ENCODE measurements around the gene SLC35F4.
"Not testable (repeated sequence)": the region's sequence is repeated elsewhere in the genome, so short reads cannot be mapped to it uniquely, and the experiment has no call there.

The SLC35F4 gene

DNA sequence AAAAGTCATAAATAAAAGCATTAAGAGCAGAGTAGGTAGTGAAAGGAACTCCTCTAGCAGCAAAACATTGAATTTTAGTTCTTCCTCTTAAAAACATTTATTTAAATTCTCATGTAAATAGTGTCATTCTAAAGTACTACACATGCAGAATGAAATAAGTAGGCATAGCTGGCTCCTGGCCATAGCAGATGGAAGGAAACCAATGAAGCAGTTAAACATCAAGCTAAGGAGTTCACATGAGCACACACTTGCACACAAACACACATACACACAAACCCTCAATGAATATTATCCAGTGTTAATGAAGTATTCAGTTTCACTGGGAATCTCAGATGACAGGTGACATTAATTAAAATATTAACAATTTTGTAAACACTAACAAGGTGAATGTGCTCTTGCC, 69.3 kb downstream of the SLC35F4 start:
- DNase-seq (ENCODE audit: low spot score): no peak

DNA sequence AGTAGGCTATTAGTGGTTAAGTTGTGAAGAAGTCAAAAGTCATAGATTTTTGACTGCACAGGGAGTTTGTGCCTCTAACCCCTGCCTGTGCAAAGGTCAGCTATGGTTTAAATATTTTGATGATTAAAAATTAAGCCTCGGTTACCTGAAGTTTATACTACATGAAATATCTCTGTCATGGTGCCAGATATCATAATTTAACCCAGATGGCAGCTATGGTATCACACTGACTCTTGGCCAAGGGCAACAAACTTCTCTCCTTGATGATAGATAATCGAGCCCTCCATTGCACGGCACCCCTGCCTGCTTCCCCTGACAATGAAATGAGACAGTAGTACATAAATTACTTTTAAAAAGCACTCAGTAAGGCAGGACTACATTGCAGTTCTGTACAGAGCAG, 80.8 kb downstream of the SLC35F4 start:
- DNase-seq (ENCODE audit: low spot score): no peak

DNA sequence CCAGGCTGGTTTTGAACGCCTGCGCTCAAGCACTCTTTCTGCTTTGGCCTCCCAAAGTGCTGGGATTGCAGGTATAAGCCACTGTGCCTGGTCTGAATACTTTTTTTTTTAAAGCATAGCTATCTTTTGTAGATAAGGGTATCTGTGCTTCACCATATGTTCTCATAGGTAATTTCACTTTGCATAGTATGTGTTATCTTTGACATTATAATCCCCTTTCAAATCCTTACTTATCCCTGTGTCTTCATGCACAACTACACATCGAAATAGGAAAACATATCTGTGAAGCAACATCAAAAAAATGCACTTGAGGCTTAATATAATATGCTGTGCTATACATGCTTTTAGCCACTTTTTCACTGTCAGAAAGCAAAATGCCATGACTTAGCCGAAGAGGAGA, 94.1 kb downstream of the SLC35F4 start:
- DNase-seq (ENCODE audit: low spot score): no peak

DNA sequence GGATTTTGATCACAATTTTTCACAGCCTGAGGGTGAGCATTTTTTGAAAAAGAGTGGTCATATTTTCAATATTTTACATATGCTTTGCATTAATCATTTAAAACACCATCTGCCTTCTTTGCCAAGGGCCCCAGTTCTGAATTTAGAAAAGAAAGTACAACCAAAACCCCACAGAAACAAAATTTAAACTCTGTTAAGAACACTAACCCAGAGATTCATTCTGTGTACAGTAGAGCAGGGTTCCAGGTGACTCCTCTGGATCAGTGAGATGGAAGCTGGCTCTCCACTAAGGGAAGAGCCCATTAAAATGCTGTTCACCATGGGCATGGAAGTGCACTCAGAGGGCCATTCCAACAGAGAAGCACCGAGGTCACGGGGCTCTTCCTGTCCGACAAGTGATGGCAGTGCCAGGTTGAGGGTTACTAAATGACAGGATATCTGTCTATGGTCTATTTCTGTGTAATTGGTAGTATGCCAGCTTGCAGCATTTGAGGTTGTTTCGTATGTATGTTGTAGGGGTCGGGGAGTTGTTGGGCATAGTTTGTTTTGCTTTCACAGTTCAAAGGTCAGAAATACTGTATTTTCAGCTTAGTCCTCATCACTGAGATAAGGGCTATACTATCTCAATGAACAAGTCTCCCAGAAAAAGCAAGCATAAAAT, 95.9 kb downstream of the SLC35F4 start:
- DNase-seq (ENCODE audit: low spot score): no peak

DNA sequence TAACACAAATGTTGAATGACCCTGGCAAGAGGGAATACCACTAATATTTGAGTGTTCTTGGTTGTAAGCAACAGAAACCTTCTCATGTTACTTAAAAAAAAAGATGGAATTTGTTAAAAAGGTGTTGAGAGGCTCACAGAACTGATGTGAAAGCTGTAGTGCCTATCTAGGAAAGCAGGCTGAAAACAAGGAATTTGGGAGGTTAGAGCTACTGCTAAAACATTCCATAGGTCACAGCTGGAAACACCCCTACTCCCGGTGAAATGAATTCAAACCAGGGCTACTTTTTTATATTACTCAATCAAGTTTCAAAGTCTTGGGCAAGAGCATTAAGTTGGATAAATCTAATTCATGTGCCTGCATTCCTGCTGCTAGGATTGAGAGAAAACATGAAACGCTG, 104.1 kb downstream of the SLC35F4 start:
- no peak for DNase-seq (ENCODE audit: low spot score)

DNA sequence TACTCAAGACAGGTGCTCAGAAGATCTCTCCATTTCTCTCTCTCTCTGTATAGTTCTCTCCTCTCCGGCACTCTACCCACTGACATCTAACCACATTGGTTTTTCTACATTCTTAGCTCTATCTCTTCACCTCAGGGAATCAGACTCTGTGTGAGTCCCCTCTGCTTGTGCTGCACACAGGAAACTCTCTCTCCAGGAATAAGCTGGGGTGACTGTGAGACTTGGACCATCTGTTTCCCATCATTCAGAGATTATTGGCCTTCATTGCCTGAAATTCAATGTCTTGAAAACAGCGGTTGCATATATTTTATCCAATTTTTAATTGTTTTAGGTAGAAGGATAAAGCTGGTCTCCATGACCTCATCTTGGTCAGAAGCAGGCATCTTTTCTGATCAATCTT, 105.0 kb downstream of the SLC35F4 start:
- DNase-seq (ENCODE audit: low spot score): no peak

DNA sequence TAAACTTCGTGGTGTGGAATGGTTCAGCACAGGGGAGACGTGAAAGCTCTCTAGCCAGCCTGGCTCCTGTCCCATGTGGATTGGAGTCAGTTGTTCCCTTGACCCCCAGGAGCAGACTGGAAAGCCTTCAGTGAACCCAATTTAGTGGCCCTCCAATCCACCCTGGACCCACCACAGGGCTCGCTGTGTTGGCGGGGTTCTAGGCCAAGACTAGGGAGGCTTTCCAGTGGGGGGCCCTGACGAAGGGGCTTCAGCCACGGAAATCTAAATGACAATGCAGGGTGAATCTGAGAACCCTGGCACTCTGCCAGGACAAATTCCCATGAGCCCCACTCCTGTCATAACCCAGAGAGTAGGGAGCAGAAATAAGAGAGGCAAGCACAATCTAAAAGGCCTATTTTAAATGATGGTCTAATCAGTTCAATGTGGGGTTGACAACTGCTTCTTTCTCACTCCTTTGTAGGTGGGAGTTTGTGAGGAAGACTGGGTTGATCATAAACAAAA, 110.8 kb downstream of the SLC35F4 start:
- no peak for DNase-seq (ENCODE audit: low spot score)

DNA sequence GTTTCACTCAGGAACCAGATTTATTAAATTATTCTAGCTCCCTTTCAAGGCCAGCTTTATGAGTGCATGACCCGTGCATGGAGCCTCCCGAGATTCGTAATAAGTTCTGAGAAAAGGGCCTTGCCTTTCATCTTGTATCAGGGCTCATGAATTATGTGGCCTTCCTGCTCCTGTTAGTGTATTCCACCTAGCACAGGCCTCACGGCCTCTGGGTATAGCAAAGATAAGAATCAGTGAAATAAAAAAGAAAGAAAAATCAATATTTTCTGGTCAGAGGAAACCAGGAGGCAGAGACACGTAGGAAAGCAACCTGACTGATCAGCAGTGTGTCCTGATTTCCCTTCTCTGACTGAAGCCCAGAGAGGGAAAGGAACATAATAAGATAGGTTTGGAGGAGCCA, 111.4 kb downstream of the SLC35F4 start:
- DNase-seq (ENCODE audit: low spot score): no peak

DNA sequence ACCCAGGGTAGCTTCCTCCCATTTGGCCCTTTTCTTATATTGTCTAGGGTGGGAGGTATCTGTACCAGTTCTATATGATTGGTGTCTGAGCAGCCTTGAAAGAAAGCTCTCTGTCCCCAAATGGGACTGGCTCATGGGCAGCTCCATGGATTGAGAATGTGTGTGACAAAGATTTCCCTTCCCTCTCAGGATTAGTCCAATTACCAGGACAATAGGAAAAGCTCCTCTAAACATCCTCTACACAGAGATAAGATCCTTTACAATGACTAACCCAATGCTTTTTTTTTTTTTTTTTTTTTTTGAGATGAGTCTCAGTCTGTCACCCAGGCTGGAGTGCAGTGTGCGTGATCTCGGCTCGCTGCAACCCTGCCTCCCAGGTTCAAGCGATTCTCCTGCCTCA, 112.1 kb downstream of the SLC35F4 start:
- no peak for DNase-seq (ENCODE audit: low spot score)

DNA sequence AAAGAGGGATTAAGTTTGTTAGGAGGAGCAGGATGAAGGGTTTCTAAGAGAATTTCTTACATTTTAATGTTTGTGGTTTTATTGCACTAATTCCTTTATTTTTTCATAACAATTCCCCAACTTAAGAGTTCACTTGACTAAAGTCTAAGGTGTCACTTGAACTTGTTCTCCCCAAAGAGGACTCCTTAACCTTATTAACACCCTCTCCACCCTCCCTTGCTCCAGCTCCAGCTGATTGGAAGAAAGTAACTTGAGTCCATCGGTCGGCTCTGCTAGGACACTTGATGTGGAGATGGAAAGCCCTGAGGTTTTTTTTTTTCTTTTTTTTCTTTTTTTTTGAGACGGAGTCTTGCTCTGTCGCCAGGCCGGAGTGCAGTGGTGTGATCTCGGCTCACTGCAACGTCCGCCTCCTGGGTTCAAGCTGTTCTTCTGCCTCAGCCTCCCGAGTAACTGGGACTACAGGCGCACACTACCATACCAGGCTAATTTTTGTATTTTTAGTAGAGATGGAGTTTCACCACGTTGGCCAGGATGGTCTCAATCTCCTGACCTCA, 113.7 kb downstream of the SLC35F4 start:
- not testable (repeated sequence) for DNase-seq (ENCODE audit: low spot score)

DNA sequence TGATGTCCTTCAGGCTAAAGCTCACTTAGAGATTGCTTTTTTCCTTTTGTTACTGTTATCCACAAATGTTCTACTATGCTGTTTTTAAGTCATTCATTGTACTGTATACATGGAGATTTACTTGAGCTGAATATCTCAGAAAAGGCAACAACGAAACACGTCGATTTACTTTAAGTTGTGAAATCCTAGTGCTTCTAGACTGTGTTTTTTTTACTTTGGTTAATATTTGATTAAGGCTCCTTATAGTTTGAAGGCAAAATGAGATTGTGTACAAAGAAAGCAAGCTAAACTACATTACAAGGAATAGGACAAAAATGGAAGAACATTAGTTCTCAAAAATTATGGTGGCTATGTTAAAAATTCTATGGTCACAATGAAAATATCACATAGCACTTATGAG, 114.5 kb downstream of the SLC35F4 start:
- no peak for DNase-seq (ENCODE audit: low spot score)

DNA sequence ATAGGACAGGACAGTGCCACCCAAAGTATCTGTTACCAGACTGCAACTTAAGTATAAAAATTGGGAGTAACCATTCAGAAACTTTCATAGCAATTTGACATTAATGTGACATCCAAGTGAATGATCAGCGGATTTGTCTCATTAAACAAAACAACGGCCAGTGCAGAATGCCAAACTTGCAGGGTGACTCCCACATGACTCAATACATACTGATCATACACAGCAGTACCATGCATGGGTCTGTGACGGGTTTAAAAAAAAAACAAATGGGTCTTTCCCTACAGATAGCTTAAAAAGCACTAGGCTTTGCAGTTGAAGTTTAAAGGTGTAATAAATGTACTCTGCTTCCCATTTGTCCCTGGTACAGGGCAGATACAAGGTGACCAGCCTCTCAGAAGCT, 116.6 kb downstream of the SLC35F4 start:
- DNase-seq (ENCODE audit: low spot score): no peak

DNA sequence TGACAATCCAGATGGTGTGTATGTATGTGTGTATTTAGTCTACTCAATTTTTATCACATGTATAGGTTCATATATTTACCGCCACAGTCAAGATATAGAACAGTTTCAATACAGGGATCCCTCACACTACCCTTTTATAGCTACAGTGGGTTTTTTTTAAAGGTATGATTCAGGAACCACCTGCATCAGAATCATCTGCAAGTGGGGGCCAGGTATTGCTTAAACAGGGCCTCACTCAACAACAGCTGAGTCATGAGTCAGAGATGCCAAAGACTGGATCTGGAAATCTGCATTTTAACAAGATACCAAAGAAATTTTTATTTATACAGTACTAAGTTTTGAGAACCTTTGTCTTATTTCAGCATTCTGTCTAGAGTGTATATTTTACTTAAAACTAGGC, 117.6 kb downstream of the SLC35F4 start:
- DNase-seq (ENCODE audit: low spot score): no peak

DNA sequence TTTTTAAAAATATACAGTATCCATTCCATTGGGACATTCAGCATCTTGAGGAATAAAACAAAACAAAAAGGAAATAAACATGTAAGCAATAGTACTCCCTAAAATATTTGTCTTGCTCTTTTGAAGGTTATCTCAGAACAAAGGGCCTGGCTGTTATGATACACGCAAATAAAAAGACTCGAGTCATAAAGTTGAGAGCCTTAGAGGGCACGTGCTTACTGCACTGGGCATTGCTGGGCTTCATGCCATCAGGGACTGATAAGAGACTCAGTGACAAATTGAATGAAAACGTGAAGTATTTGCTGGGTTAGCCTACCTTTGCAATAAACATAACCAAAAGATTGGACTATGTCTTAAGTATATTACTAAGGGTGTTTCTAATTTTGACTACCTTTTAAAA, 118.9 kb downstream of the SLC35F4 start:
- no peak for DNase-seq (ENCODE audit: low spot score)

DNA sequence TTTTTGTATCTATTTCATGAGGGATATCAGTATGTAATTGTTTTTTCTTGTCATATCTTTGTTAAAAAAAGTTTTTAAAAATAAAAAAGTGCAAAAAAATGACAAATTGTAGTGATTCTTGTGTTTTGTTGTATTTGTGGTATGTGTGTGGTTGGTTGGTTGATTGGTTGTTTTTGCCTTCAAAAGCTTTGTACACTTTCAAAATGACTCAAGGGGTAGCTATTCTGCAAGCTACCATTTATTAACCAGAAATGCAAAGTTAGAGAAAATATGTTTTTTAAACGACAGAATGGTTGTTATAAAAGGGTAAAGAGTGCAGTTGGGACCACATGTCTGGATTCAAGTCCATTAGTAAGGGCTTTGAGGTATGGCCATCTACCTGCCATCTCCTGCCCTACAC, 119.3 kb downstream of the SLC35F4 start:
- no peak for DNase-seq (ENCODE audit: low spot score)

DNA sequence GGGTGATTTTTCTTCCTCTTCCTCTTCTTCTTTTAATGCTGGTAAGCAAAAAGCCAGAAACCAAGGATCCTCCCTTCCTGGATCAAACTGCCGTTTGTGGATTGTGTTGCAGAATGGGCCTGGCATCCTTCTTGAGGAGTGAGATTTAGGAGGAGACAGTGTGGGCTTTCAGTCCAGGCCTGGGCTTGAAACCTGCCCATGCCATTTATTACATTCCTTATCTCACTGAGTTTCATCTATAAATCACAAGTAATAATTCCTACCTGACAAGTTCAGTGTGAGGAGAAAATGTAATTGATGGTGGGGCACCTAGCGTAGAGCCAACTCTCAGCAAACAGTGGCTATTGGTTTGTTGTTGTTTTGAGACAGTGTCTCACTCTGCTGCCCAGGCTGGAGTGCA, 126.4 kb downstream of the SLC35F4 start:
- DNase-seq (ENCODE audit: low spot score): no peak

DNA sequence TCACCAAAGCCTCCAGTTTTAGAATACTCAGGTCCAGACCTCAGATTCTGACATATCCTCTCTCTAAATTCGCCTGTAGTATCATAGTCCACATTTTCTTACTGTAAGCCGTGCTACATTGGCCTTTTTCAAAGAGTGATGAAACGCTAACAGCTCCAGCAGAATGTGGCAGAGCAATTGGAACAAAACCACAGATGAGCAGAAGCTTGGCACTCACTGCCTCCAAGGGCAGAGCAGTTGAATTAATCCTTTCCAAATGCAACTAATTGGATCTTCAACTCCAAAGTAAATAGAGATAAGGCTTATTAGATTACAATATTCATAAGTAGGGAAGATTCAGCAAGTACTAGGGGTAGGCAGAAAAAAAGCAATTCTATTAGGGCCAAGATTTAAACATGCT, 128.3 kb downstream of the SLC35F4 start:
- no peak for DNase-seq (ENCODE audit: low spot score)

DNA sequence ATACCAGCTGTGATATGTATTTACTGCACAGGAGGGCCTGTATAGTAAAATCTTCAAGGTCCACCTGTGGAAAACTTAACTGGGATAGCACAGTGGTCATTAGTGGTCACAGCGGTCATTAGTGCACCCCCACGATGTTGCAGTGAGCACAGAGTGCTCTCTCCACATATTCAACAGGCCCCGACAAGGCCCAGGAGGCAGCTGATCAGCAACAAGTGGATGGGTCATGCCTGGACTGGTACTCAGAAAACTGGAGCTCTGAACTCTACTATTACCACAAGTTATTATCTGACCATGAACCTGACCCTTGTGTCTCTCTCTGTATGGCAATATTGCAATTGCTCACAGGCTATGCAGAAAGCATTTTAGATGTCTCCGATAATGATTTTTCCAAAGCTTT, 129.5 kb downstream of the SLC35F4 start:
- no peak for DNase-seq (ENCODE audit: low spot score)

DNA sequence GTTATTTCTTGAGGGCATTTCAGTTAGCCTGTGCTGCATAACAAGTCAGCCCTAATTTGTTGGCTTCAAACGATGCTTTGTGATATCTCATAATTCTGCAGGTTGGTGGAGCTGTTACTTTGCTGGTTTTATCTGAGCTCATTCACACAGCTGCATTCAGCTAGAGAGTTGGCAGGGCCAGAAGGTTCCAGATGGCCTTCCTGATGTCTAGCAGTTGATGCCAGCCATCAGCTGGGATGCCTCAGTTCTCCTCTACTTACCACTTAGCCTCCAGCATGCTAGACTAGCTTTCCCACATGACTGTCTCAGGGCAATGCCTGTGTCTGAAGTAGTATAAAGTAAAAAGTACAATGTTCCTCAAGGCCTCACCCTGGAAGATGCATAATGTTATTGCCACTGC, 130.6 kb downstream of the SLC35F4 start:
- no peak for DNase-seq (ENCODE audit: low spot score)

DNA sequence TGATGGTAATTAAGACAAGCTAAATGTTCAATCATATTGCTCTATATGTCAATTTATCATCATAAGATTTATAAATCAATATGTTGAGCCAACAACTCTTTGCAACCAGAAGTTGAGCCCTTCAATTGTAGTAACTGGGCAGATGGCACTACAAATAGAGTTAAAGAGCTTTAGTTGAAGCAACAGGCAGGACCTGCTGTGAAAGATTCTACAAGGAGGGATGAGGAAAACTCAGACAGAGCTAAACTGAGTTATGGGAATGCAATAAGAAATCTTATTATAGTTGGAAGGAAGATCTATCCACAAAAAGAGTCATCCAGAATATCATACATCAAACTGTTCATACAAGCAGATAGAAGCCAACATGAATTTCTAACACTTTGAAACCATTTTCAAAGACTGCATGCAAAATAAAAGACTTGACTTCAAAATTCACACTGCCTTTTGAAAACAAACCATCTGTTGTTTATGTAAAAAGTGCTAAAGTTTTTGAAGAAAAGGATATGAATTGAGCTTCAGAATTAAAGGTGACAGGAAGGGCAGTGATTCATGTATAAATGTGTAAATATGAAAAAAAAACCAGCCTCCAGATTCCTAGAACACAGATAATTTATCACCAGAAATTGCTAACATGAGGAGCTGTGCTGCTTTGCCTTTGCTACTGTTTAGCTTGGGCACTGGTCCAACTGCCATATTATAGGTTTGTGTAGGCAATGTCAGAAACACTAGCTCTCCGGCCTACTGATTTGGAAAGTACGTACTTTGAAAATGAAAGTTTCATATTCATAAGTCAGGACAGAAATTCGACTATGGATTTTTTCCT, 133.2 kb downstream of the SLC35F4 start:
- DNase-seq (ENCODE audit: low spot score): no peak

DNA sequence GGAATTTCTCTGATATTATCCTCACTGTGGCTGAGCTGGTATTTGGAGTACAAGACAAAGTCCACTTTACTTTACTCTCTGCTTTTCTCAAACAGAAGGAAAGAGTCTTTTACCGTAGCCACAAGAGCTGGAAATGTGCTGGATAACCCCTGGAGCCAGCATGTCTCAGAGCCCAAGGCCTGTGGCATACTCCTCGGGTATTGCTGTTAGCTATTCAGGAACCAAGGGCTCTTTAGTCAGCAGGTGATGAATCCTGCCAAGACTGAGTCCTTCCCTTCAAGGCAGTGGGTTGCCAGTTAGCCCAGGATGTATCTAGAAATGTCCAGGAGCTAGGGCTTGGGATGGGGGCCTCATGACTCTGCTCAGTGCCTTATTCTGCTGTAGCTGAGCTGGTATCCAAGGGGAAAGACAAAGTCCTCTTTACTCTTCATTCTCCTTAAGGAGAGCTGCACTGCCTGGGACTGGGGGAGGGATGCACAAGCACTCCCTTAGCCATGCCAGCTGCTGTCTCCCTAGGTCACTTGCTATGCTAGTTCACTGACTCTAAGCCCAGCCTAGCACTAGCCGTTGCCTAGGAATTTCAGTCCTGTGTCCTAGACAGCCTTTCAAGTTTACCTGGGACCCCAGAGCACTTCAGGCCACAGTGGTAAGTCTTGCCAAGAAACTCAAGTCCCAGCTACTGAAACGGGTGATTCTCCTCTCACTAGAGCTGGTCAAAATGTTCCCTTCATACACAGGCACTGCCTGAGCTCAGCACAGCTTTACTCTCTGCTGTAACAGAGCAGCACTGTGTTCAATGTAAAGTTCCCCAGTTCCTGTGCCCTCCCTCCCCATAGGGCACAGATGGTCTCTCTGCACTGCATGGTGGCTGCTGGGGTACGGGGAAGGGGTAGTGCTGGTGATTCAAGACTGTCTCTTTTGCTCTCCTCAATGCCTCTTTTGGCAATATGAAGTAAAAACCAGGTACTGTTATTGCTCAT, 136.4 kb downstream of the SLC35F4 start:
- DNase-seq (ENCODE audit: low spot score): no peak

DNA sequence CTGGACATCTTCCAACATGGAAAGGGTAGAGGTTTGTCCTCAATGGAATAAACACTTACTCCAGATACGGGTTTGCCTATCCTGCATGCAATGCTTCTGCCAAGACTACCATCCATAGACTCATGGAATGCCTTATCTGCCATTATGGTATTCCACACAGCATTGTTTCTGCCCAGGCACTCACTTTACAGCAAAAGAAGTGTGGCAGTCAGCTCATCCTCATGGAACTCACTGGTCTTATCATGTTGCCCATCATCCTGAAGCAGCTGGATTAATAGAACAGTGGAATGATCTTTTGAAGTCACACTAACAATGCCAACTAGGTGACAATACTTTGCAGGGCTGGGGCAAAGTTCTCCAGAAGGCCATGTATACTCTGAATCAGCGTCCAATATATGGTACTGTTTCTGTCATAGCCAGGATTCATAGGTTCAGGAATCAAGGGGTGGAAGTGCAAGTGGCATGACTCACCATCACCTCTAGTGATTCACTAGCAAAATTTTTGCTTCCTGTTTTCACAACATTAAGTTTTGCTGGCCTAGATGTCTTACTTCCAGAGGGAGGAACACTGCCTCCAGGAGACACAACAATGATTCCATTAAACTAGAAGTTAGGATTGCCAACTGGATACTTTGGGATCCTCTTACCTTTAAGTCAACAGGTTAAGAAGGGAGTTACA, 140.4 kb downstream of the SLC35F4 start:
- DNase-seq (ENCODE audit: low spot score): no peak

All from NAMALWA (cell line).